GM19395 (cell line): ENCODE data around the gene CDK10.
"Not testable (repeated sequence)": the region's sequence is repeated elsewhere in the genome, so short reads cannot be mapped to it uniquely, and the experiment has no call there.

ENCODE experiments used
- ATAC-seq: cut with Tn5 transposase; IDR thresholded peaks from one replicate; pipeline ENCODE4 v1.9.1; 2021; ENCODE audit warnings: mild to moderate bottlenecking, moderate library complexity; ENCODE audit not compliant: unreplicated experiment

Gene CDK10

GRCh38 chr16:89667633-89668032 is 18.9 kb upstream of the CDK10 start:
- no peak for ATAC-seq

GRCh38 chr16:89668790-89669158 is 17.7 kb upstream of the CDK10 start:
- no peak for ATAC-seq

GRCh38 chr16:89669755-89670154 is 16.7 kb upstream of the CDK10 start:
- ATAC-seq = no peak

GRCh38 chr16:89670496-89671431 is 15.7 kb upstream of the CDK10 start:
- ATAC-seq = no peak

- ATAC-seq = not testable (repeated sequence)
Observed at GRCh38 chr16:89671565-89671964, 14.9 kb upstream of the CDK10 start.

GRCh38 chr16:89672177-89672941 is 14.1 kb upstream of the CDK10 start:
- no peak for ATAC-seq

- no peak for ATAC-seq
Observed at GRCh38 chr16:89678258-89678657, 8.2 kb upstream of the CDK10 start.

GRCh38 chr16:89685916-89686315 is 573 bp upstream of the CDK10 start:
- ATAC-seq = no peak

GRCh38 chr16:89687092-89687940 is 827 bp downstream of the CDK10 start:
- peak; percentile 37 for ATAC-seq

GRCh38 chr16:89688395-89688794 is 1.9 kb downstream of the CDK10 start:
- ATAC-seq = no peak

GRCh38 chr16:89689142-89689541 is 2.7 kb downstream of the CDK10 start:
- ATAC-seq = no peak

- not testable (repeated sequence) for ATAC-seq
Observed at GRCh38 chr16:89689621-89690020, 3.1 kb downstream of the CDK10 start.

GRCh38 chr16:89690392-89690901 is 4.0 kb downstream of the CDK10 start:
- no peak for ATAC-seq

GRCh38 chr16:89691231-89691985 is 4.9 kb downstream of the CDK10 start:
- ATAC-seq = no peak

- no peak for ATAC-seq
Observed at GRCh38 chr16:89691986-89692569, 5.6 kb downstream of the CDK10 start.

GRCh38 chr16:89693289-89693731 is 6.8 kb downstream of the CDK10 start:
- ATAC-seq = no peak

- ATAC-seq = no peak
Observed at GRCh38 chr16:89693931-89694783, 7.7 kb downstream of the CDK10 start.

- not testable (repeated sequence) for ATAC-seq
Observed at GRCh38 chr16:89694784-89695085, 8.2 kb downstream of the CDK10 start.
